Ramos (cell line): ENCODE measurements around the gene GRPR.
"Not testable (repeated sequence)": the region's sequence is repeated elsewhere in the genome, so short reads cannot be mapped to it uniquely, and the experiment has no call there.

ENCODE experiments used
- in situ Hi-C: fragments of 300-500 bp; cut with MboI; formaldehyde crosslinking; loops from one replicate; pipeline ENCODE4 v1.14.3; 2022; ENCODE audit warnings: low sequenced_read_pairs; ENCODE audit not compliant: unreplicated experiment

The GRPR gene

GRCh38 chrX:16136080-16136479 is 12.7 kb downstream of the GRPR start:
- in situ Hi-C loops, result no loop called here

- in situ Hi-C loops, result no loop called here
These were observed 14.2 kb downstream of the GRPR start for GRCh38 chrX:16137416-16138107.

GRCh38 chrX:16138108-16138427 is 14.7 kb downstream of the GRPR start:
- in situ Hi-C loops, result no loop called here

- in situ Hi-C loops, result no loop called here
These were observed 17.1 kb downstream of the GRPR start for GRCh38 chrX:16140448-16140847.

- in situ Hi-C loops, result no loop called here
These were observed 17.6 kb downstream of the GRPR start for GRCh38 chrX:16140983-16141382.

GRCh38 chrX:16141422-16142245 is 18.3 kb downstream of the GRPR start:
- in situ Hi-C loops, result no loop called here

GRCh38 chrX:16142246-16142558 is 18.8 kb downstream of the GRPR start:
- in situ Hi-C loops, result no loop called here

GRCh38 chrX:16143968-16144367 is 20.6 kb downstream of the GRPR start:
- in situ Hi-C loops, result no loop called here

- in situ Hi-C loops, result no loop called here
These were observed 21.1 kb downstream of the GRPR start for GRCh38 chrX:16144420-16144819.

GRCh38 chrX:16145093-16145492 is 21.7 kb downstream of the GRPR start:
- in situ Hi-C loops, result not testable (repeated sequence)

- in situ Hi-C loops, result no loop called here
These were observed 22.3 kb downstream of the GRPR start for GRCh38 chrX:16145656-16146055.

- in situ Hi-C loops, result no loop called here
These were observed 25.5 kb downstream of the GRPR start for GRCh38 chrX:16148896-16149295.

GRCh38 chrX:16155581-16156096 is 32.3 kb downstream of the GRPR start:
- in situ Hi-C loops, result no loop called here

- in situ Hi-C loops, result no loop called here
These were observed 33.4 kb downstream of the GRPR start for GRCh38 chrX:16156692-16157331.

- in situ Hi-C loops, result no loop called here
These were observed 37.4 kb downstream of the GRPR start for GRCh38 chrX:16160729-16161128.

GRCh38 chrX:16161173-16161572 is 37.8 kb downstream of the GRPR start:
- in situ Hi-C loops, result not testable (repeated sequence)

- in situ Hi-C loops, result no loop called here
These were observed 39.0 kb downstream of the GRPR start for GRCh38 chrX:16162391-16162790.

- in situ Hi-C loops, result no loop called here
These were observed 41.4 kb downstream of the GRPR start for GRCh38 chrX:16164748-16165147.

- in situ Hi-C loops, result no loop called here
These were observed 43.8 kb downstream of the GRPR start, which contains the start of gene MAGEB17 for GRCh38 chrX:16167181-16167580. MAGEB17 (plus strand) TSS chrX:16167481; CDS start chrX:16170383, 2,902 bp downstream.

- in situ Hi-C loops, result no loop called here
These were observed 47.7 kb downstream of the GRPR start for GRCh38 chrX:16171039-16171438.

- in situ Hi-C loops, result no loop called here
These were observed 48.6 kb downstream of the GRPR start for GRCh38 chrX:16171944-16172343.
